CD14-positive monocyte (primary cell): ENCODE data around the gene SUCLG2. TPM values are rescaled to one million over a fixed set of nuclear protein-coding genes. Genes with fewer than 3 reads are reported as not detected.

Source experiments
- DNase-seq, 3 donors: peaks; one replicate each; pipeline ENCODE4 v3.0.0-alpha.2; 2011 to 2022
- H2AFZ ChIP-seq: 2 replicates; pipeline ENCODE4 v1.6.0; 2012; ENCODE audit warnings: mild to moderate bottlenecking, low read depth, low read length, inconsistent platforms; ENCODE audit not compliant: insufficient read depth, poor library complexity, severe bottlenecking
- H3K27ac ChIP-seq, 2 donors: 1 replicate in 1 of 2; 2 replicates in 1 of 2; pipeline ENCODE4 v1.5.1; 2012 to 2013; ENCODE audit warnings: low read length in 2 of 2, control low read depth in 1 of 2, inconsistent platforms in 1 of 2, low read depth in 1 of 2, mild to moderate bottlenecking in 1 of 2
- H3K27me3 ChIP-seq, 2 donors: one replicate each; pipeline versions ENCODE4 v1.6.0 to v1.6.1; 2011 to 2013; ENCODE audit warnings: low read length in 2 of 2; ENCODE audit not compliant: control insufficient read depth in 2 of 2, insufficient read depth in 2 of 2
- H3K36me3 ChIP-seq, 2 donors: replicated peaks in 1 of 2; 1 replicate in 1 of 2; 2 replicates in 1 of 2; pipeline versions ENCODE4 v1.5.1 to v1.6.1; 2012 to 2013; ENCODE audit warnings: low read length in 2 of 2, control low read depth in 1 of 2, inconsistent platforms in 1 of 2, mild to moderate bottlenecking in 1 of 2; ENCODE audit not compliant: insufficient read depth in 2 of 2, control insufficient read depth in 1 of 2
- H3K4me1 ChIP-seq, 2 donors: 1 replicate in 1 of 2; 2 replicates in 1 of 2; pipeline versions ENCODE4 v1.5.1 to v1.6.1; 2012 to 2013; ENCODE audit warnings: low read length in 2 of 2, control low read depth in 1 of 2, inconsistent platforms in 1 of 2, mild to moderate bottlenecking in 1 of 2, moderate library complexity in 1 of 2; ENCODE audit not compliant: insufficient read depth in 2 of 2, control insufficient read depth in 1 of 2
- H3K4me2 ChIP-seq: replicated peaks from 2 replicates; pipeline ENCODE3; 2012; ENCODE audit warnings: low read length, moderate library complexity, mild to moderate bottlenecking; ENCODE audit not compliant: poor library complexity, severe bottlenecking; ENCODE audit errors: extremely low read depth
- H3K4me3 ChIP-seq, 3 experiments: fragments of 200-600 bp in 1 of 3; sonication (generic) in 1 of 3; replicated peaks in 1 of 3; 1 replicate in 2 of 3; 2 replicates in 1 of 3; pipeline ENCODE4 v1.5.1; 2011 to 2013; ENCODE audit warnings: low read length in 3 of 3, mild to moderate bottlenecking in 3 of 3, control low read depth in 2 of 3, low read depth in 2 of 3, inconsistent platforms in 1 of 3, moderate library complexity in 1 of 3
- H3K79me2 ChIP-seq: 2 replicates; pipeline ENCODE4 v1.6.0; 2012; ENCODE audit warnings: mild to moderate bottlenecking, control low read depth, inconsistent platforms, low read length, moderate library complexity; ENCODE audit not compliant: insufficient read depth
- H3K9ac ChIP-seq: 2 replicates; pipeline ENCODE4 v1.6.0; 2017; ENCODE audit warnings: low read length, mild to moderate bottlenecking; ENCODE audit not compliant: insufficient read depth, poor library complexity, severe bottlenecking
- H3K9me3 ChIP-seq, 2 donors: replicated peaks in 1 of 2; 1 replicate in 1 of 2; 2 replicates in 1 of 2; pipeline versions ENCODE4 v1.5.1 to v1.6.1; 2012 to 2013; ENCODE audit warnings: low read length in 2 of 2, control low read depth in 1 of 2; ENCODE audit not compliant: control insufficient read depth in 1 of 2, insufficient read depth in 1 of 2
- H4K20me1 ChIP-seq: 2 replicates; pipeline ENCODE4 v1.6.0; 2012; ENCODE audit warnings: mild to moderate bottlenecking, low read length, control low read depth, moderate library complexity; ENCODE audit not compliant: insufficient read depth
- H3K27ac Mint-ChIP-seq, 7 donors: one replicate each; pipeline ENCODE4 v1.8.0; 2020; ENCODE audit warnings: mild to moderate bottlenecking in 7 of 7, mixed read lengths in 7 of 7, moderate library complexity in 6 of 7, inconsistent platforms in 2 of 7
- H3K27me3 Mint-ChIP-seq, 3 donors: one replicate each; pipeline ENCODE4 v1.8.0; 2021 to 2022; ENCODE audit warnings: low read depth in 3 of 3, mild to moderate bottlenecking in 3 of 3, mixed read lengths in 3 of 3, moderate library complexity in 3 of 3, inconsistent platforms in 1 of 3
- H3K36me3 Mint-ChIP-seq, 2 donors: one replicate each; pipeline ENCODE4 v1.8.0; 2020; ENCODE audit warnings: mixed read lengths in 2 of 2, inconsistent platforms in 1 of 2, mild to moderate bottlenecking in 1 of 2
- H3K4me1 Mint-ChIP-seq: one replicate; pipeline ENCODE4 v1.8.0; 2020; ENCODE audit warnings: mild to moderate bottlenecking, mixed read lengths
- H3K4me3 Mint-ChIP-seq, 2 donors: one replicate each; pipeline ENCODE4 v1.8.0; 2020; ENCODE audit warnings: mild to moderate bottlenecking in 2 of 2, mixed read lengths in 2 of 2, moderate library complexity in 1 of 2
- H3K9me3 Mint-ChIP-seq, 7 donors: one replicate each; pipeline ENCODE4 v1.8.0; 2020 to 2022; ENCODE audit warnings: mixed read lengths in 7 of 7, mild to moderate bottlenecking in 6 of 7, moderate library complexity in 6 of 7, inconsistent platforms in 2 of 7
- WGBS: methylation state at CpG from one replicate; pipeline ENCODE4 v1.1.5; 2013; ENCODE audit warnings: missing lambda C conversion rate; ENCODE audit not compliant: insufficient coverage; 5-methylcytosine and 5-hydroxymethylcytosine counted together
- intact Hi-C, 2 donors: fragments of 100-400 bp; cut with micrococcal nuclease; formaldehyde crosslinking; loops; one replicate each; pipeline versions ENCODE4 v1.15.0 to v1.15.1; 2023
- polyA plus RNA-seq, 3 donors: library from polyadenylated mRNA; depleted of rRNA in 1 of 3; unstranded in 2 of 3; stranded (reverse) in 1 of 3; fragments of 300-500 nt in 2 of 3; fragments of >200 nt in 1 of 3; fragmentation: Illumina TruSeq in 2 of 3; gene quantifications; 1 replicate in 2 of 3; 2 replicates in 1 of 3; pipeline ENCODE4 v1.2.3, GENCODE V29; 2012 to 2021
- TF ChIP-seq, protein P1 (sequence below): fragments of 200-600 bp; IDR thresholded peaks from one replicate; pipeline ENCODE4 v1.8.0; 2022; ENCODE audit warnings: antibody characterized with exemption, mild to moderate bottlenecking

The SUCLG2 gene
- polyA plus RNA-seq, 3 donors, result 10.8 to 37.5 (median 32.9) TPM

DNA sequence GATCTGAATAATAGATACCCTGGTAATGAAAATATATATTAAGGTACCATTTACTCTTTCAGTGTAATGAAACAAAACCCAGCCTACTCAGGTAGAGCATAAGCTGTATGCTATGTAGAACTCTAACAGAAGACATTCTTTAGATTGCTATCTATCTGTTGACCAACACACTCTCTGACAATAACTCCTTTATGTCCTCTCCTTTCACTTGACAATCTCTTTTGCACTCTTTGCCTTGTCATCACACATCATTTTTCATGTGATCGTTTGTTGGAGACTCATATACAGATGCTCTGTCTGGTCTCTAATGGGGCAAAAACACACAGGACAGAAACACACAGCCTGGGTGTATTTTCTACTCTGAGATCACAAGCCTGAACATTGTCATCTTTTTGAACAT is 35.4 kb upstream of the SUCLG2 start:
- H3K4me3 Mint-ChIP-seq, result no peak overlapping the region
- no peaks in the 10 kb centered on the region for H4K20me1 ChIP-seq
- WGBS, result 67% methylated on average over 1 of the region's 1 CpG
- no peak overlapping the region for H2AFZ ChIP-seq
- H3K4me2 ChIP-seq, result no peak overlapping the region
- H3K9me3 Mint-ChIP-seq, result peaks cover 0 to 5% (median 2%) of the 10 kb centered on the region in 7 donors
- H3K27me3 Mint-ChIP-seq, result peaks cover 0 to 4% (median 2%) of the 10 kb centered on the region in 3 donors
- no peak overlapping the region for H3K27ac ChIP-seq
- peaks cover 6% of the 10 kb centered on the region for H3K4me1 Mint-ChIP-seq
- intact Hi-C loops, result no loop called here
- no peak overlapping the region for H3K9ac ChIP-seq
- DNase-seq, result no peak
- no peaks in the 10 kb centered on the region for H3K36me3 ChIP-seq
- TF ChIP-seq, protein P1, sequence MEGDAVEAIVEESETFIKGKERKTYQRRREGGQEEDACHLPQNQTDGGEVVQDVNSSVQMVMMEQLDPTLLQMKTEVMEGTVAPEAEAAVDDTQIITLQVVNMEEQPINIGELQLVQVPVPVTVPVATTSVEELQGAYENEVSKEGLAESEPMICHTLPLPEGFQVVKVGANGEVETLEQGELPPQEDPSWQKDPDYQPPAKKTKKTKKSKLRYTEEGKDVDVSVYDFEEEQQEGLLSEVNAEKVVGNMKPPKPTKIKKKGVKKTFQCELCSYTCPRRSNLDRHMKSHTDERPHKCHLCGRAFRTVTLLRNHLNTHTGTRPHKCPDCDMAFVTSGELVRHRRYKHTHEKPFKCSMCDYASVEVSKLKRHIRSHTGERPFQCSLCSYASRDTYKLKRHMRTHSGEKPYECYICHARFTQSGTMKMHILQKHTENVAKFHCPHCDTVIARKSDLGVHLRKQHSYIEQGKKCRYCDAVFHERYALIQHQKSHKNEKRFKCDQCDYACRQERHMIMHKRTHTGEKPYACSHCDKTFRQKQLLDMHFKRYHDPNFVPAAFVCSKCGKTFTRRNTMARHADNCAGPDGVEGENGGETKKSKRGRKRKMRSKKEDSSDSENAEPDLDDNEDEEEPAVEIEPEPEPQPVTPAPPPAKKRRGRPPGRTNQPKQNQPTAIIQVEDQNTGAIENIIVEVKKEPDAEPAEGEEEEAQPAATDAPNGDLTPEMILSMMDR, result no peak
- no peaks in the 10 kb centered on the region for H3K9me3 ChIP-seq
- H3K27me3 ChIP-seq, result no peaks in the 10 kb centered on the region
- no peak overlapping the region for H3K27ac Mint-ChIP-seq
- no peaks in the 10 kb centered on the region for H3K36me3 Mint-ChIP-seq
- no peaks in the 10 kb centered on the region for H3K79me2 ChIP-seq
- H3K4me3 ChIP-seq, result no peak overlapping the region
- peaks cover 0 to 10% of the 10 kb centered on the region in 2 donors for H3K4me1 ChIP-seq

DNA sequence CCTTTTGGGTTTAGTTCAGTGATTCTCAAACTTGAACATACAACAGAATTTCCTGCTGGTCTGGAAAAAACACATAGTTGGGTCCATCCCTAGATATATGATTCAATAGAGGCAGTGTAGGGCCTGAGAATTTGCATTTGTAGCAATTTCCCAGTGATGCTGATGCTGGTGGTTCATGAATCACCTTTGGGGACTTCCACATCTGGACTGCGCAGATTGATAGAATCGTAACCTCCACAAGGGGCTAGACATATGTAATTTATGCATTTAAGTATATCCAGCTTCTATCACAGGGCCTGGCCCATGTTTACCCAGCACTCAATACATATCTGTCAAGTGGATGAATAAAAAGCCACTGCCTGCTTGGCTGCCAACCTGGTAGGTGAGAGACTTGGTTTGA is 33.8 kb upstream of the SUCLG2 start:
- Mint-ChIP-seq H3K4me3 (no peak overlapping the region), H3K27me3 (peaks cover 0 to 2% (median 2%) of the 10 kb centered on the region in 3 donors), H3K27ac (no peak overlapping the region), H3K4me1 (peaks cover 6% of the 10 kb centered on the region), H3K9me3 (peaks cover 0 to 5% (median 2%) of the 10 kb centered on the region in 7 donors), H3K36me3 (no peaks in the 10 kb centered on the region)
- Histone ChIP-seq H3K4me2 (no peak overlapping the region), H3K36me3 (no peaks in the 10 kb centered on the region), H3K4me3 (no peak overlapping the region), H3K79me2 (no peaks in the 10 kb centered on the region), H4K20me1 (no peaks in the 10 kb centered on the region), H3K9me3 (no peaks in the 10 kb centered on the region), H2AFZ (no peak overlapping the region), H3K27ac (no peak overlapping the region), H3K27me3 (no peaks in the 10 kb centered on the region), H3K9ac (no peak overlapping the region), H3K4me1 (peaks cover 0 to 22% of the 10 kb centered on the region in 2 donors)
- no CpG with 5 or more reads among the region's 2 CpGs for WGBS
- no peak for DNase-seq
- intact Hi-C loops, result no loop called here
- TF ChIP-seq, protein P1, result no peak
